Posterior cingulate gyrus (tissue), 11 donors: ENCODE data around the gene INTS14.
A peak's percentile ranks its signal among the peaks of the same experiment; 100 is the strongest.

ENCODE experiments used
- DNase-seq, 10 donors: peaks; one replicate each; pipeline versions ENCODE4 v3.0.0 to v3.0.0-alpha.2; 2020 to 2021; ENCODE audit warnings: mixed read lengths in 3 of 10
- intact Hi-C: fragments of 100-400 bp; cut with DNase I; formaldehyde crosslinking; loops from one replicate; pipeline ENCODE4 v1.15.1; 2023

INTS14 gene

GRCh38 chr15:65541231-65541820, 69.6 kb downstream of the INTS14 start:
- no peak for DNase-seq
- intact Hi-C loops = no loop called here

GRCh38 chr15:65540314-65540713, 70.6 kb downstream of the INTS14 start:
- intact Hi-C loops = no loop called here
- no peak for DNase-seq

DNA sequence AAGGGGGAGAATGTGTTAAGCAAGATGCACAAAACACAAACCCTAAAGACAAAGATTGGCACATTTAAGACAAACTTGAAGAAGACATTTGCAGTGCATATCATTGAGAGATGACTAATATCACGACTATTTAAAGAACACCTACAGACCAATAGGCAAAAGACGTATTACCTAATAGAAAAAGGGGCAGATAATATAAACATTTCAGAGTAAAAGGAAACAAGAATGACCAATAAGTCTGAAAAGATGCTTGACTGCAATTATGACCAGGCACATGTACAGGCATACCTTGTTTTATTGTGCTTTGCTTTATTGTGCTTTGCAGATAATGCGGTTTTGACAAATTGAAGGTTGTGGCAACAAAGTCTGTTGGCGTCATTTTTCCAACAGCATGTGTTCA, 75.7 kb downstream of the INTS14 start:
- intact Hi-C loops = loop anchor here (10.0 kb wide), 1 partner anchor 80 kb away; the partner anchor contains the start of gene INTS14
- DNase-seq = no peak

DNA sequence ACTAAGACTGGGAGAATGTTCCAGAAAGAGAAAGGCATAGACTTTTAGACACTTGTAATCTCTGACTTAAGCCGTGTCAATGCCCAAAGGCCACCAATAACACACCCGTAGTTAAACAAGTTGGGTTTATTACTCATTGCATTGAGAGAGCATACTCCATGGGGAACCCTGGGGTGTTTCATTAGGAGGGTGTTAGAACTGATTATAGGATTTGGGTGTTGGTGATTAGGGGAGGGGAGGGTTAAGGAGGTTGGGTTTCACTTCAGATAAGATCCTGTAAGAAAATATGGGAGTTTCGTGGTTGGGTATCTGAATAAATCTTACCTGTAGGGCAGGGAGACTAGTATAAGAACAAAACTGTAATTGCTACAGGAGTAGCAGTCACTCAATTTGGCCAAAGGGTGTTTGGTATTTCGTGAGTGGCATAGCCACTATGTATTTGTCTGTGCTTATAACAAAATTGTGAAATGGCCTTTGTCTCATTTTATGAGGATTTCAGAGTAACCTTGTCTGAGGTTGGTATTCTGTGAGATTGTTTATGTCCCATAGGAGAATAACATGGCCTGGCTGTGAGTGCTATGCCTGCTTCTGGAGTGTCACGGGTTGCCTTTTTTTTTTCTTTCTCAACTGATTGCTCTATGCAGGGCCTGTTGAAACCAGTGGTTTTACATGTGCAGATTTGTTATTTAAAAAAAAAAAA, 77.7 kb downstream of the INTS14 start:
- no peak for DNase-seq

DNA sequence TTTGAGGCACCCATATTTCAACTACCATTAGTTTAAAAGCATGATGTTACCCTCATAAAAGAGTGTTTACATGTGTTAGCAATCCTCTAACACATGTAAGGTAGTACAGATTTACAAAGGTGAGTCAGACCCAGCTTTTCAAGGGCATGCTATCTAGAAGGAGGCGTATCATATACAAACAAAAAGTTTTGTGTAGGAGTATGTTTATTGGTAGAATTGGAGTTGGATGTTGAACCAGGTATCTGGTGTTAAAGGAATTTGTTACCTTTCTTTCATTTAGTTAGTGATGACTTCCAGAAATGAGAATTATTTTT, 78.2 kb downstream of the INTS14 start:
- intact Hi-C loops = loop anchor here (10.0 kb wide), 1 partner anchor 82 kb away; the partner anchor contains the start of gene INTS14

More for the DNA sequence above, 77.7 kb downstream of the INTS14 start:
- intact Hi-C loops = loop anchor here (10.0 kb wide), 1 partner anchor 82 kb away; the partner anchor contains the start of gene INTS14

DNA sequence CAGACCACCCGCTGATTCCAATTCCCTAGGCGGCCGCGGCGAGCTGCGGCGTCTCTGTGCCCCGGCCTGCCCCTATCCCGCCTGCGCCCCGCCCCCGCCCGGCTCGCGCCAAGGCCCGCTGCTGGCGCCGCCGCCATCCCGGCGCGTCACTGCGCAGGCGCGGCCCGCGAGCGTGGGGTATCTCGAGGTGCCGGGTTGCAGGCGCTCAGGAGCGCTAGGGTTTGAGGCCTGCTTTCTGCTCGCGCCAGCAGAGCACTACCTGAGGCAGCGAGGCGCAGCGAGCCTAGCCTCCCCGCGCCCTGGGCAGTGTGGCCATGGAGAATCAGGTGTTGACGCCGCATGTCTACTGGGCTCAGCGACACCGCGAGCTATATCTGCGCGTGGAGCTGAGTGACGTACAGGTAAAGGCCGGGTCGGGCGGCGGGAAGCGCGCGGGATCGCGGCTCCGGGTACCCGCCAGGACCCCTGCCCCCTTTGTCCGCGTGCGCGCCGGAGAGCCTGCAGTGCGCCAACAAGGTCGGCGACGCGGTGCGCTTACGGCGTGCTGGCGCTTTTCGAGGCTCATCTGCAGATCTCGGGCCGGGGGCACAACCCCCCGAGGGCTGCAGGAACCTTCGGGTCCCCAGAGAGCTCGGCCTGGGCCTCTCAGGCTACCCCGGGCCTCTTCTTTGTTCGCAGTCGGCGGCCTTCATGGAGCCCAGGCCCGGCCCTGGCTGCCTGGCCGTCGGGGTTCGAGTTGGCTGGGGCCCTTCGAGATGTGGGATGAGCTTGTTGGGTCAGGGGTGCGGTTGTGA, 80.4 kb downstream of the INTS14 start, which contains the start of gene HACD3:
Gene HACD3 (plus strand): TSS at position 146 of the 794 bp plus-strand sequence. CDS start 169 bp downstream, at position 315.
- DNase-seq = peak; percentile 78 to 98 (median 84)
- intact Hi-C loops = loop anchor here (1.0 to 10.0 kb wide), 2 partner anchors 13 to 84 kb away; partner anchors contain the start of genes DPP8 and INTS14

More for the DNA sequence above, 78.2 kb downstream of the INTS14 start:
- DNase-seq = no peak

- intact Hi-C loops = loop anchor here (1.0 to 10.0 kb wide), 2 partner anchors 13 to 85 kb away; partner anchors contain the start of genes DPP8 and INTS14
- DNase-seq = no peak
Observed at GRCh38 chr15:65529762-65530317, 81.1 kb downstream of the INTS14 start.
